HepG2 (cell line): ENCODE measurements around the gene NDUFC1. TPM values are rescaled to one million over a fixed set of nuclear protein-coding genes. Genes with fewer than 3 reads are reported as not detected.

Experiments used
- MED13 ChIP-seq: sonication (generic); formaldehyde crosslinking; IDR thresholded peaks from 2 replicates; pipeline ENCODE4 v1.5.0; 2020; ENCODE audit warnings: missing genetic modification reagents
- MEIS2 ChIP-seq: sonication (generic); formaldehyde crosslinking; IDR thresholded peaks from 2 replicates; pipeline ENCODE4 v1.9.0; 2021; ENCODE audit warnings: mild to moderate bottlenecking, missing genetic modification reagents
- RELA ChIP-seq: sonication (generic); formaldehyde crosslinking; IDR thresholded peaks from 2 replicates; pipeline ENCODE4 v1.4.0; 2020; ENCODE audit warnings: missing genetic modification reagents
- SMARCE1 ChIP-seq: fragments of 450-650 bp; IDR thresholded peaks from 2 replicates; pipeline ENCODE4 v1.6.1; 2017; ENCODE audit warnings: borderline replicate concordance
- ZFP62 ChIP-seq: sonication (generic); formaldehyde crosslinking; IDR thresholded peaks from 2 replicates; pipeline ENCODE4 v1.4.0; 2020; ENCODE audit warnings: missing genetic modification reagents
- ZNF326 ChIP-seq: sonication (generic); formaldehyde crosslinking; IDR thresholded peaks from 2 replicates; pipeline ENCODE4 v1.4.0; 2020; ENCODE audit warnings: missing genetic modification reagents, borderline replicate concordance
- ZNF329 ChIP-seq: sonication (generic); formaldehyde crosslinking; IDR thresholded peaks from 2 replicates; pipeline ENCODE4 v1.9.0; 2021; ENCODE audit warnings: low read depth, mild to moderate bottlenecking, missing genetic modification reagents
- ZNF496 ChIP-seq: sonication (generic); formaldehyde crosslinking; IDR thresholded peaks from 2 replicates; pipeline ENCODE4 v1.8.1; 2023; ENCODE audit warnings: mild to moderate bottlenecking, moderate library complexity, missing genetic modification reagents; ENCODE audit not compliant: insufficient replicate concordance
- ZSCAN9 ChIP-seq: IDR thresholded peaks from 2 replicates; pipeline ENCODE4 v1.6.1; 2016; ENCODE audit warnings: borderline replicate concordance
- polyA plus RNA-seq, 8 experiments: library from polyadenylated mRNA; depleted of rRNA in 3 of 8; stranded (reverse) in 7 of 8; unstranded in 1 of 8; fragments of >200 nt; fragmentation: Illumina TruSeq in 4 of 8; extraction: Trizol in 4 of 8; gene quantifications; 2 replicates each; pipeline versions ENCODE4 v1.2.1 to v1.2.3, GENCODE V29; 2011 to 2016; ENCODE audit warnings: low read depth in 4 of 8, missing spikeins in 1 of 8, mixed read lengths in 1 of 8; ENCODE audit not compliant: insufficient read depth in 1 of 8
- total RNA-seq, 5 experiments: library from RNA; depleted of rRNA; stranded (reverse); fragments of >200 nt; fragmentation: Illumina TruSeq; extraction: Trizol; gene quantifications; 2 replicates each; pipeline ENCODE4 v1.2.3, GENCODE V29; 2016; ENCODE audit warnings: low read depth in 1 of 5
- TF ChIP-seq, protein P1 (sequence below): sonication (generic); formaldehyde crosslinking; IDR thresholded peaks from 2 replicates; pipeline ENCODE4 v1.5.0; 2020; ENCODE audit warnings: mild to moderate bottlenecking, low read depth, missing genetic modification reagents, borderline replicate concordance
- TF ChIP-seq, protein P2 (sequence below): sonication (generic); formaldehyde crosslinking; IDR thresholded peaks from 2 replicates; pipeline ENCODE4 v1.8.0; 2022; ENCODE audit warnings: low read depth, missing genetic modification reagents
- TF ChIP-seq, protein P3 (sequence below): sonication (generic); formaldehyde crosslinking; IDR thresholded peaks from 2 replicates; pipeline ENCODE4 v1.5.0; 2020; ENCODE audit warnings: missing genetic modification reagents
- TF ChIP-seq, protein P4 (sequence below): sonication (generic); formaldehyde crosslinking; IDR thresholded peaks from 2 replicates; pipeline ENCODE4 v1.4.0; 2020; ENCODE audit warnings: missing genetic modification reagents, low read depth, mild to moderate bottlenecking, borderline replicate concordance

The NDUFC1 gene
- total and polyA plus RNA-seq, 2 of the 13 experiments (the other 11 are each of a cell fraction or from before 2014, with no cell fraction given) = 43.4 to 96.4 TPM

DNA sequence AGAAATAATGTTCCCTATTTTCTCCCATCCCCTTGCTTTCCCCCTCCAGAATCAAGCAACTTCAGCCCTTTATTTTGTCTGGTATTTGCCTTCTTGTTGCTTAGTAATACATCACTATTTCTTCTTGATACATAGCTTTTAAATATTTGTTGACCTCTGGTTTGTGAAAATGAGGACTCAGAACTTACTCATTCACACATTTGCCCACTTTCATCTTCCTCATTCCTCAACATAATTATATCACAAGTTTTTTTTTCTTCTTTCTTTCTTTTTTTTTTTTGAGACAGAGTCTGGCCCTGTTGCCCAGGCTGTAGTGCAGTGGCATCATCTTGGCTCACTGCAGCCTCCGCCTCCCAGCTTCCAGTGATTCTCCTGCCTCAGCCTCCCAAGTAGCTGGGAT is 28.9 kb upstream of the NDUFC1 start (continued):
- TF ChIP-seq MED13 (CRISPR knock-in tag) = no peak
- TF ChIP-seq ZSCAN9 (CRISPR knock-in tag) = no peak
- TF ChIP-seq, protein P1, sequence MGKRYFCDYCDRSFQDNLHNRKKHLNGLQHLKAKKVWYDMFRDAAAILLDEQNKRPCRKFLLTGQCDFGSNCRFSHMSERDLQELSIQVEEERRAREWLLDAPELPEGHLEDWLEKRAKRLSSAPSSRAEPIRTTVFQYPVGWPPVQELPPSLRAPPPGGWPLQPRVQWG (CRISPR knock-in tag) = no peak
- TF ChIP-seq RELA (CRISPR knock-in tag) = no peak
- TF ChIP-seq ZFP62 = no peak
- TF ChIP-seq ZNF326 (CRISPR knock-in tag) = no peak
- TF ChIP-seq, protein P2, sequence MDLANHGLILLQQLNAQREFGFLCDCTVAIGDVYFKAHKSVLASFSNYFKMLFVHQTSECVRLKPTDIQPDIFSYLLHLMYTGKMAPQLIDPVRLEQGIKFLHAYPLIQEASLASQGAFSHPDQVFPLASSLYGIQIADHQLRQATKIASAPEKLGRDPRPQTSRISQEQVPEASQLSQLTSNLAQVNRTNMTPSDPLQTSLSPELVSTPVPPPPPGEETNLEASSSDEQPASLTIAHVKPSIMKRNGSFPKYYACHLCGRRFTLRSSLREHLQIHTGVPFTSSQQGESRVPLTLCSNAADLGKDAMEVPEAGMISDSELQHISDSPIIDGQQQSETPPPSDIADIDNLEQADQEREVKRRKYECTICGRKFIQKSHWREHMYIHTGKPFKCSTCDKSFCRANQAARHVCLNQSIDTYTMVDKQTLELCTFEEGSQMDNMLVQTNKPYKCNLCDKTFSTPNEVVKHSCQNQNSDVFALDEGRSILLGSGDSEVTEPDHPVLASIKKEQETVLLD = no peak
- no peak for TF ChIP-seq SMARCE1
- TF ChIP-seq, protein P3, sequence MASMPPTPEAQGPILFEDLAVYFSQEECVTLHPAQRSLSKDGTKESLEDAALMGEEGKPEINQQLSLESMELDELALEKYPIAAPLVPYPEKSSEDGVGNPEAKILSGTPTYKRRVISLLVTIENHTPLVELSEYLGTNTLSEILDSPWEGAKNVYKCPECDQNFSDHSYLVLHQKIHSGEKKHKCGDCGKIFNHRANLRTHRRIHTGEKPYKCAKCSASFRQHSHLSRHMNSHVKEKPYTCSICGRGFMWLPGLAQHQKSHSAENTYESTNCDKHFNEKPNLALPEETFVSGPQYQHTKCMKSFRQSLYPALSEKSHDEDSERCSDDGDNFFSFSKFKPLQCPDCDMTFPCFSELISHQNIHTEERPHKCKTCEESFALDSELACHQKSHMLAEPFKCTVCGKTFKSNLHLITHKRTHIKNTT = no peak
- TF ChIP-seq MEIS2 (CRISPR knock-in tag) = no peak
- no peak for TF ChIP-seq ZNF496
- TF ChIP-seq, protein P4, sequence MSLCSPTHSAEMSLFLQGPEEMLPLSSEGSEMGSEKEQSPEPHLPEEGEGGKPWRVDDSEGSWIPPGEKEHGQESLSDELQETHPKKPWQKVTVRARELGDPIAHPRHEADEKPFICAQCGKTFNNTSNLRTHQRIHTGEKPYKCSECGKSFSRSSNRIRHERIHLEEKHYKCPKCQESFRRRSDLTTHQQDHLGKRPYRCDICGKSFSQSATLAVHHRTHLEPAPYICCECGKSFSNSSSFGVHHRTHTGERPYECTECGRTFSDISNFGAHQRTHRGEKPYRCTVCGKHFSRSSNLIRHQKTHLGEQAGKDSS = no peak
- no peak for TF ChIP-seq ZNF329
